ENCODE measurements around the gene MTUS2. TPM values are rescaled to one million over a fixed set of nuclear protein-coding genes. Genes with fewer than 3 reads are reported as not detected.

MTUS2 gene
- total and polyA plus RNA-seq, 9 of the 15 experiments (the other 6 are each of a cell fraction or from before 2014, with no cell fraction given): 0.01 to 0.28 (median 0.06) TPM; not detected in 1

DNA sequence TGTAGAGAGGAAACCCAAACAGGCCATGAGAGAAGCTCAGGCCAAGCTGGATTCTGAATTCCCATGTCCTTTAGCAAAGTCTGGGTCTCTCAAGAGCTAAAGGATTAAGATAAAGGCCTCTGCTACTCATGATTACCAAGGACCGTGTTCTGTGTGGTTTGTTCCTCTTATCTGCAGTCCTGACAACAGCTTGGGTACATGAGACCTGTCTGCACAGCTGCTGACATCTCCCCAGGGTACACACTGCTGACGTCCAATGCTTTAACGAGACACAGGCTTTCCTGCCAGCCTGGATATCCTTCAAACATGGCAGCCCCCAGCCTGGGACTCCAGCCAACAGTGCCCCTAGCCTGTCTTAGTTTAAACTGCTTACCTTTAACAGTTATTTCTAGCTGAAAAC, 564.3 kb downstream of the MTUS2 start (continued):
- TF ChIP-seq POLR2G (IDR thresholded peaks at IDR 0.05; ENCODE audit: low read depth, low read length) (no peak), NFE2L1 (tag; IDR thresholded peaks at IDR 0.05; ENCODE audit: borderline replicate concordance, low read depth) (no peak), HMGN3 (IDR thresholded peaks at IDR 0.05; ENCODE audit: borderline replicate concordance, extremely low read depth, insufficient read length, low read depth, low read length) (no peak), TRIM24 (IDR thresholded peaks at IDR 0.05) (peak; percentile 38 to 59; a peak in 1 of 4 replicates), ZNF449 (CRISPR knock-in tag; IDR thresholded peaks at IDR 0.05) (no peak), LARP7 (IDR thresholded peaks at IDR 0.05) (no peak), CREB3 (tag; conservative IDR thresholded peaks at IDR 0.05; ENCODE audit: low read depth) (no peak), ZNF134 (CRISPR knock-in tag; conservative IDR thresholded peaks at IDR 0.05) (no peak), ZNF408 (CRISPR knock-in tag; IDR thresholded peaks at IDR 0.05; ENCODE audit: low read depth) (no peak), ADNP (tag; IDR thresholded peaks at IDR 0.05) (no peak)
- TF ChIP-seq, protein P1, sequence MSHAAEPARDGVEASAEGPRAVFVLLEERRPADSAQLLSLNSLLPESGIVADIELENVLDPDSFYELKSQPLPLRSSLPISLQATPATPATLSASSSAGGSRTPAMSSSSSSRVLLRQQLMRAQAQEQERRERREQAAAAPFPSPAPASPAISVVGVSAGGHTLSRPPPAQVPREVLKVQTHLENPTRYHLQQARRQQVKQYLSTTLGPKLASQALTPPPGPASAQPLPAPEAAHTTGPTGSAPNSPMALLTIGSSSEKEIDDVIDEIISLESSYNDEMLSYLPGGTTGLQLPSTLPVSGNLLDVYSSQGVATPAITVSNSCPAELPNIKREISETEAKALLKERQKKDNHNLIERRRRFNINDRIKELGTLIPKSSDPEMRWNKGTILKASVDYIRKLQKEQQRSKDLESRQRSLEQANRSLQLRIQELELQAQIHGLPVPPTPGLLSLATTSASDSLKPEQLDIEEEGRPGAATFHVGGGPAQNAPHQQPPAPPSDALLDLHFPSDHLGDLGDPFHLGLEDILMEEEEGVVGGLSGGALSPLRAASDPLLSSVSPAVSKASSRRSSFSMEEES (CRISPR knock-in tag; IDR thresholded peaks at IDR 0.05): no peak

Data from K562 (cell line).